Cardiac muscle cell (in vitro differentiated cells and primary cell): ENCODE measurements around the gene ZNF503. TPM values are rescaled to one million over a fixed set of nuclear protein-coding genes. Genes with fewer than 3 reads are reported as not detected.

Experiments used
- DNase-seq, 2 donors: peaks; one replicate each; pipeline versions ENCODE4 v3.0.0 to v3.0.0-alpha.2; 2010 to 2017; ENCODE audit warnings: low read depth in 1 of 2, low spot score in 1 of 2
- H3K27ac ChIP-seq: fragments of 200-600 bp; sonication (generic); 2 replicates; pipeline ENCODE4 v1.5.1; 2016
- H3K27me3 ChIP-seq: fragments of 200-600 bp; sonication (generic); 2 replicates; pipeline ENCODE4 v1.6.0; 2016; ENCODE audit warnings: control low read depth
- H3K36me3 ChIP-seq: fragments of 200-600 bp; sonication (generic); 2 replicates; pipeline ENCODE4 v1.5.1; 2016; ENCODE audit warnings: control low read depth
- H3K4me1 ChIP-seq: fragments of 200-600 bp; sonication (generic); 2 replicates; pipeline ENCODE4 v1.8.1; 2017; ENCODE audit warnings: low read depth, mild to moderate bottlenecking, mixed run types
- H3K4me3 ChIP-seq: fragments of 200-600 bp; sonication (generic); 2 replicates; pipeline ENCODE4 v1.5.1; 2016; ENCODE audit warnings: mild to moderate bottlenecking
- H3K9me3 ChIP-seq: fragments of 200-600 bp; sonication (generic); 2 replicates; pipeline ENCODE4 v1.5.1; 2017; ENCODE audit warnings: low read depth, mild to moderate bottlenecking, control low read depth
- polyA plus RNA-seq: library from polyadenylated mRNA; unstranded; fragments of >200 nt; fragmentation: Nextera tagmentation; extraction: Ambion mirVana; gene quantifications from 2 replicates; pipeline ENCODE4 v1.2.1, GENCODE V29; 2016
- total RNA-seq: library from RNA; depleted of rRNA; stranded (reverse); fragments of >200 nt; gene quantifications from 2 replicates; pipeline ENCODE4 v1.2.3, GENCODE V29; 2016
- TF ChIP-seq, protein P1 (sequence below): IDR thresholded peaks from 2 replicates; pipeline ENCODE4 v1.5.1; 2012; ENCODE audit warnings: low read depth, mild to moderate bottlenecking, low read length

The ZNF503 gene
- total and polyA plus RNA-seq, 2 experiments from 2014 or later, result 41.8 to 110 TPM

DNA sequence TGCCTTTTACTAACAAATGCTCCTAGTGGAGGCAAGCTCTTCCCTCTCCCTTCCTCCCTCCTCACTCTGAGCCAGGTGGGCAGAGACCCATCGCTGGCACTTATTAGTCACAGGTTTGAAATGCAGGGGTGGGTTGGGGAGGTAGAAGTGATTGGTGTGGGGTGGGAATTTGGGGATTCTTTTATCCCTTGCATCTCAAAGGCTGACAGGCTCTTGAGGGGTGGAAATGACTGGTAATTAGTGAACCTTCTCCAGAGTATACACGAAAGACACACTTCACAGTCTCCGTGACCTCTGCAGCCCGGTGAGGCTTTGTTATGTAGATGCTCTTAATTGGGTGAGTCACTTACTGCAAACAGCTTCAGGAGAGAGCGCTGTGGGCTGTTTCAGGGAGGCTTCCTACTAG is 16.0 kb upstream of the ZNF503 start:
- TF ChIP-seq, protein P1, sequence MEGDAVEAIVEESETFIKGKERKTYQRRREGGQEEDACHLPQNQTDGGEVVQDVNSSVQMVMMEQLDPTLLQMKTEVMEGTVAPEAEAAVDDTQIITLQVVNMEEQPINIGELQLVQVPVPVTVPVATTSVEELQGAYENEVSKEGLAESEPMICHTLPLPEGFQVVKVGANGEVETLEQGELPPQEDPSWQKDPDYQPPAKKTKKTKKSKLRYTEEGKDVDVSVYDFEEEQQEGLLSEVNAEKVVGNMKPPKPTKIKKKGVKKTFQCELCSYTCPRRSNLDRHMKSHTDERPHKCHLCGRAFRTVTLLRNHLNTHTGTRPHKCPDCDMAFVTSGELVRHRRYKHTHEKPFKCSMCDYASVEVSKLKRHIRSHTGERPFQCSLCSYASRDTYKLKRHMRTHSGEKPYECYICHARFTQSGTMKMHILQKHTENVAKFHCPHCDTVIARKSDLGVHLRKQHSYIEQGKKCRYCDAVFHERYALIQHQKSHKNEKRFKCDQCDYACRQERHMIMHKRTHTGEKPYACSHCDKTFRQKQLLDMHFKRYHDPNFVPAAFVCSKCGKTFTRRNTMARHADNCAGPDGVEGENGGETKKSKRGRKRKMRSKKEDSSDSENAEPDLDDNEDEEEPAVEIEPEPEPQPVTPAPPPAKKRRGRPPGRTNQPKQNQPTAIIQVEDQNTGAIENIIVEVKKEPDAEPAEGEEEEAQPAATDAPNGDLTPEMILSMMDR, result no peak
- DNase-seq, result no peak
- H3K27me3 ChIP-seq, result peaks cover 73% of the 10 kb centered on the region

GRCh38 chr10:75414527-75414926 is 13.0 kb upstream of the ZNF503 start:
- H3K27me3 ChIP-seq, result peaks cover 90% of the 10 kb centered on the region
- H3K4me3 ChIP-seq, result no peak overlapping the region
- H3K9me3 ChIP-seq, result no peaks in the 10 kb centered on the region
- DNase-seq, result no peak
- no peaks in the 10 kb centered on the region for H3K4me1 ChIP-seq
- TF ChIP-seq, protein P1, result no peak
- no peak overlapping the region for H3K27ac ChIP-seq
- H3K36me3 ChIP-seq, result no peaks in the 10 kb centered on the region

More for the DNA sequence above, 16.0 kb upstream of the ZNF503 start:
- no peaks in the 10 kb centered on the region for H3K4me1 ChIP-seq
- no peaks in the 10 kb centered on the region for H3K36me3 ChIP-seq
- H3K9me3 ChIP-seq, result no peaks in the 10 kb centered on the region
- H3K4me3 ChIP-seq, result no peak overlapping the region
- H3K27ac ChIP-seq, result no peak overlapping the region

GRCh38 chr10:75410132-75411005 is 8.8 kb upstream of the ZNF503 start:
- Histone ChIP-seq H3K4me1 (peaks cover 8% of the 10 kb centered on the region), H3K9me3 (no peaks in the 10 kb centered on the region), H3K4me3 (peak overlapping the region; percentile 71), H3K36me3 (no peaks in the 10 kb centered on the region), H3K27ac (no peak overlapping the region), H3K27me3 (peaks cover 78% of the 10 kb centered on the region)
- TF ChIP-seq, protein P1, result no peak
- peak in 1 of 2 donors; percentile 43 for DNase-seq

DNA sequence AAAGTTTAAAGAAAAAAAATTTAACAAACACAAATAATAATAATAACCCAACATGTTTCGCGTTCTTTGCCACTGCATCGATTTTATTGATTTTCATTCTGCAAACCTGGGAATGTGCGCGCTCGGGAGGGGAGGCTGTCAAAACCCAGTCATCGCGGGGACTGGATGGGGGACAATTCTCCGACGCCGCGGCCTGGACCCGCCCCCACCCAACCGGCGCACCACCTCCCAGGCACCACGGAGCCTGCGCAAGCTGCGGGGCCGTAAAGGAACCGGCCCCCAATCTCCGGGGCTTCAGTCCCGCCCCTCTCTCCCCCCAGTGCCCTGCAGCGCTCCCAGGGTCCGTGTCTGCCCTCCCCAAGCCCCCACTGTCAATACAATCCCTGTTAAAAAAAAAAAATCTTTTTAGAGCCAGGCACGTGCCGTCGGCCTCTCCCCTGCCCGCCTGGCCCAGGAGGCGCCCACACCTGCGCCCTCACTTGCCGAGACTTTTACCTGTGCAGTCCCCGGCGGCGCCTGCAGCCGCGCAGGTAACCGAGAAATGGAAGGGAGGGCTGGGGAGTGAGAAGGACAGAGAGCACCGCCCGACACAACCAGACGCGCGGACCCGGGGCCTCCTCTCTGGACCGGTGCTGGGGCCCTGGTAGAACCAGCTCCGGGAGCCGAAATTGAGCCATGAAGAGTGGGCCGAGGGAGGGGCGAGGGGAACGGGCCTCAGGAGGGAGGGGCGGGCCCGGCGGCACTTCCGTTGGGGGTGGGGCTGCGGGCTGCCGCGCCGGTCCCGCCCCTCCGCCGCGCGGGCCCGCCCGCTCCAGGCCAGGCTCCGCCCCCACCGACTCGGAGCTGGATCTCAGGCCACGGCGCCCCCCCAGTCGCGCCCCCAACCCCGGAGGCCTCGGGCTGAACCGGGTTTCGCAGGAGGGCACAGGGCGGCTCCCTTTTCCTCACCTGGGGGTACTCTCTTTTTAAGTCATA is 7.6 kb upstream of the ZNF503 start:
- H3K27me3 ChIP-seq, result peaks cover 70% of the 10 kb centered on the region
- peak overlapping the region; percentile 13 for H3K27ac ChIP-seq
- no peaks in the 10 kb centered on the region for H3K9me3 ChIP-seq
- no peaks in the 10 kb centered on the region for H3K36me3 ChIP-seq
- peak overlapping the region; percentile 71 for H3K4me3 ChIP-seq
- TF ChIP-seq, protein P1, result no peak
- peak; percentile 67 to 83 for DNase-seq
- peaks cover 8% of the 10 kb centered on the region for H3K4me1 ChIP-seq

DNA sequence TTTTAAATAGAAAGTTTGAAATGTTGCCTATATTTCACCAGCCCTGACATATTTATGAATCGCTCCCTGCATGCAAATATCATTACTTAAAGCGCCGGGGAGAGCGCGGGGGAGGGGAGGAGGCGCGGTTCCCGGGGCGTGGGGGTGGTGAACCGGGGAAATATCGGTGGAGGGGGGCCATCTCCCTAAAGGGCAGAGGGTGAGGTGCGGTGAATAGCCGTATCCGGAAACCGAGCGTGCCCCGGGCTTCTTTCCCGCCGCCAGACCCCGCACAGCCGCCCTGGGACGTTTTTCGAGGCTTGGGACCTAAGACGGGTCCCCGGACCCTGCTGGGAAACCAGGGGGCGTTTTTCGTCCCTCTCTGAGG is 6.9 kb upstream of the ZNF503 start:
- peak in 1 of 2 donors; percentile 38 for DNase-seq
- TF ChIP-seq, protein P1, result no peak
- Histone ChIP-seq H3K27ac (peak overlapping the region; percentile 46), H3K27me3 (peaks cover 64% of the 10 kb centered on the region), H3K36me3 (no peaks in the 10 kb centered on the region), H3K9me3 (no peaks in the 10 kb centered on the region), H3K4me1 (peaks cover 8% of the 10 kb centered on the region), H3K4me3 (peak overlapping the region; percentile 71)
